ENCODE measurements around the gene LRRC72. TPM values are rescaled to one million over a fixed set of nuclear protein-coding genes. Genes with fewer than 3 reads are reported as not detected.

LRRC72 gene
- total RNA-seq, 8 experiments from 2014 or later, result not detected

- H3K27ac ChIP-seq, result no peak overlapping the region
- WGBS, 10 experiments, result 80 to 100% (median 94%) methylated on average over 1 to 5 of the region's 5 CpGs
- in situ Hi-C loops (cut with MboI; ENCODE audit: low pct_unique_long_range_greater_than_20kb in 2 of 9, low sequenced_read_pairs in 9 of 9, unreplicated experiment in 9 of 9), result loop anchor here in 8 of 9 experiments (10.0 to 25.0 kb wide), 8 partner anchors 101 to 501 kb away; partner anchors contain the start of gene SOSTDC1 (in 1 of the 8)
- no peak overlapping the region for H3K4me3 ChIP-seq
- no peak for ATAC-seq (replicated peaks in 6 of 8)
- H3K4me1 ChIP-seq (replicated peaks in 1 of 2), result no peaks in the 10 kb centered on the region
Measured at GRCh38 chr7:16563281-16564022, 36.8 kb downstream of the LRRC72 start.

GRCh38 chr7:16564023-16564380, 37.4 kb downstream of the LRRC72 start:
- Histone ChIP-seq H3K27ac (no peak overlapping the region), H3K4me3 (no peak overlapping the region), H3K4me1 (replicated peaks in 1 of 2) (no peaks in the 10 kb centered on the region)
- in situ Hi-C loops (cut with MboI; ENCODE audit: low pct_unique_long_range_greater_than_20kb in 2 of 9, low sequenced_read_pairs in 9 of 9, unreplicated experiment in 9 of 9), result loop anchor here in 8 of 9 experiments (10.0 to 25.0 kb wide), 8 partner anchors 102 to 502 kb away; partner anchors contain the start of gene SOSTDC1 (in 1 of the 8)
- ATAC-seq (replicated peaks in 6 of 8), result no peak
- WGBS, 10 experiments, result 74 to 100% (median 91%) methylated on average over 3 to 4 of the region's 4 CpGs

- peak in 5 of 8 experiments; percentile 35 to 64 (median 42) for ATAC-seq (replicated peaks in 6 of 8)
- no peaks in the 10 kb centered on the region for H3K4me1 ChIP-seq (replicated peaks in 1 of 2)
- in situ Hi-C loops (cut with MboI; ENCODE audit: low pct_unique_long_range_greater_than_20kb in 2 of 9, low sequenced_read_pairs in 9 of 9, unreplicated experiment in 9 of 9), result loop anchor here in 8 of 9 experiments (10.0 to 25.0 kb wide), 8 partner anchors 103 to 503 kb away; partner anchors contain the start of gene SOSTDC1 (in 1 of the 8)
Measured at GRCh38 chr7:16564909-16565426, 38.3 kb downstream of the LRRC72 start.

GRCh38 chr7:16571941-16572340, 45.3 kb downstream of the LRRC72 start:
- in situ Hi-C loops (cut with MboI; ENCODE audit: low pct_unique_long_range_greater_than_20kb in 2 of 9, low sequenced_read_pairs in 9 of 9, unreplicated experiment in 9 of 9), result loop anchor here in 6 of 9 experiments (25.0 kb wide), 5 partner anchors 110 to 510 kb away; partner anchors contain the start of gene SOSTDC1 (in 1 of the 6)
- no peak for ATAC-seq (replicated peaks in 6 of 8)
- H3K4me1 ChIP-seq (replicated peaks in 1 of 2), result no peaks in the 10 kb centered on the region
- 17 to 100% (median 82%) methylated on average over 1 to 4 of the region's 4 CpGs; no CpG with 5 or more reads in 5 of the 10 experiments for WGBS, 10 experiments
- no peak overlapping the region for H3K4me3 ChIP-seq
- H3K27ac ChIP-seq, result no peak overlapping the region

More at GRCh38 chr7:16564909-16565426, 38.3 kb downstream of the LRRC72 start:
- WGBS, 10 experiments, result 0 to 57% (median 32%) methylated on average over 3 to 13 of the region's 13 CpGs
- no peak overlapping the region for H3K4me3 ChIP-seq
- no peak overlapping the region for H3K27ac ChIP-seq

GRCh38 chr7:16579216-16579615, 52.6 kb downstream of the LRRC72 start:
- no peak overlapping the region for H3K27ac ChIP-seq
- 40 to 90% (median 83%) methylated on average over 1 to 8 of the region's 8 CpGs; no CpG with 5 or more reads in 1 of the 10 experiments for WGBS, 10 experiments
- ATAC-seq (replicated peaks in 6 of 8), result no peak
- H3K4me3 ChIP-seq, result no peak overlapping the region
- H3K4me1 ChIP-seq (replicated peaks in 1 of 2), result no peaks in the 10 kb centered on the region
- in situ Hi-C loops (cut with MboI; ENCODE audit: low pct_unique_long_range_greater_than_20kb in 2 of 9, low sequenced_read_pairs in 9 of 9, unreplicated experiment in 9 of 9), result no loop called here

GRCh38 chr7:16581286-16581685, 54.7 kb downstream of the LRRC72 start:
- ATAC-seq (replicated peaks in 6 of 8), result no peak
- H3K4me1 ChIP-seq (replicated peaks in 1 of 2), result no peaks in the 10 kb centered on the region
- 20 to 71% (median 51%) methylated on average over 1 of the region's 1 CpG; no CpG with 5 or more reads in 2 of the 10 experiments for WGBS, 10 experiments
- no peak overlapping the region for H3K27ac ChIP-seq
- no peak overlapping the region for H3K4me3 ChIP-seq
- in situ Hi-C loops (cut with MboI; ENCODE audit: low pct_unique_long_range_greater_than_20kb in 2 of 9, low sequenced_read_pairs in 9 of 9, unreplicated experiment in 9 of 9), result no loop called here

GRCh38 chr7:16583834-16584233, 57.2 kb downstream of the LRRC72 start:
- in situ Hi-C loops (cut with MboI; ENCODE audit: low pct_unique_long_range_greater_than_20kb in 2 of 9, low sequenced_read_pairs in 9 of 9, unreplicated experiment in 9 of 9), result no loop called here
- WGBS, 10 experiments, result 93% methylated on average over 3 of the region's 7 CpGs; no CpG with 5 or more reads in 9 of the 10 experiments
- Histone ChIP-seq H3K27ac (no peak overlapping the region), H3K4me1 (replicated peaks in 1 of 2) (no peaks in the 10 kb centered on the region), H3K4me3 (no peak overlapping the region)
- ATAC-seq (replicated peaks in 6 of 8), result no peak

GRCh38 chr7:16585540-16585939, 58.9 kb downstream of the LRRC72 start:
- in situ Hi-C loops (cut with MboI; ENCODE audit: low pct_unique_long_range_greater_than_20kb in 2 of 9, low sequenced_read_pairs in 9 of 9, unreplicated experiment in 9 of 9), result no loop called here
- Histone ChIP-seq H3K4me1 (replicated peaks in 1 of 2) (no peaks in the 10 kb centered on the region), H3K4me3 (no peak overlapping the region), H3K27ac (no peak overlapping the region)
- ATAC-seq (replicated peaks in 6 of 8), result no peak
- 50 to 94% (median 87%) methylated on average over 1 to 6 of the region's 17 CpGs; no CpG with 5 or more reads in 6 of the 10 experiments for WGBS, 10 experiments

GRCh38 chr7:16586081-16586874, 59.7 kb downstream of the LRRC72 start:
- in situ Hi-C loops (cut with MboI; ENCODE audit: low pct_unique_long_range_greater_than_20kb in 2 of 9, low sequenced_read_pairs in 9 of 9, unreplicated experiment in 9 of 9), result no loop called here
- H3K4me1 ChIP-seq (replicated peaks in 1 of 2), result no peaks in the 10 kb centered on the region
- WGBS, 10 experiments, result 83 to 97% (median 89%) methylated on average over 3 to 21 of the region's 42 CpGs; no CpG with 5 or more reads in 3 of the 10 experiments

GRCh38 chr7:16587129-16587528, 60.5 kb downstream of the LRRC72 start:
- ATAC-seq (replicated peaks in 6 of 8), result no peak
- WGBS, 10 experiments, result 42 to 100% (median 85%) methylated on average over 1 to 3 of the region's 3 CpGs; no CpG with 5 or more reads in 2 of the 10 experiments
- no peak overlapping the region for H3K4me3 ChIP-seq
- no peaks in the 10 kb centered on the region for H3K4me1 ChIP-seq (replicated peaks in 1 of 2)
- no peak overlapping the region for H3K27ac ChIP-seq
- in situ Hi-C loops (cut with MboI; ENCODE audit: low pct_unique_long_range_greater_than_20kb in 2 of 9, low sequenced_read_pairs in 9 of 9, unreplicated experiment in 9 of 9), result no loop called here

More at GRCh38 chr7:16586081-16586874, 59.7 kb downstream of the LRRC72 start:
- H3K27ac ChIP-seq, result no peak overlapping the region
- no peak for ATAC-seq (replicated peaks in 6 of 8)
- no peak overlapping the region for H3K4me3 ChIP-seq

GRCh38 chr7:16587790-16588189, 61.2 kb downstream of the LRRC72 start:
- no peaks in the 10 kb centered on the region for H3K4me1 ChIP-seq (replicated peaks in 1 of 2)
- WGBS, 10 experiments, result 40 to 96% (median 60%) methylated on average over 1 to 6 of the region's 6 CpGs; no CpG with 5 or more reads in 1 of the 10 experiments
- ATAC-seq (replicated peaks in 6 of 8), result peak in 1 of 8 experiments; percentile 72
- H3K27ac ChIP-seq, result no peak overlapping the region
- in situ Hi-C loops (cut with MboI; ENCODE audit: low pct_unique_long_range_greater_than_20kb in 2 of 9, low sequenced_read_pairs in 9 of 9, unreplicated experiment in 9 of 9), result no loop called here
- no peak overlapping the region for H3K4me3 ChIP-seq

GRCh38 chr7:16589881-16590280, 63.3 kb downstream of the LRRC72 start:
- WGBS, 10 experiments, result 33 to 100% (median 90%) methylated on average over 1 to 2 of the region's 2 CpGs; no CpG with 5 or more reads in 2 of the 10 experiments
- no peaks in the 10 kb centered on the region for H3K4me1 ChIP-seq (replicated peaks in 1 of 2)
- in situ Hi-C loops (cut with MboI; ENCODE audit: low pct_unique_long_range_greater_than_20kb in 2 of 9, low sequenced_read_pairs in 9 of 9, unreplicated experiment in 9 of 9), result no loop called here
- ATAC-seq (replicated peaks in 6 of 8), result no peak
- no peak overlapping the region for H3K27ac ChIP-seq
- H3K4me3 ChIP-seq, result no peak overlapping the region

- no peaks in the 10 kb centered on the region for H3K4me1 ChIP-seq (replicated peaks in 1 of 2)
- H3K27ac ChIP-seq, result no peak overlapping the region
- in situ Hi-C loops (cut with MboI; ENCODE audit: low pct_unique_long_range_greater_than_20kb in 2 of 9, low sequenced_read_pairs in 9 of 9, unreplicated experiment in 9 of 9), result no loop called here
- no peak for ATAC-seq (replicated peaks in 6 of 8)
- WGBS, 10 experiments, result 50 to 100% (median 80%) methylated on average over 1 of the region's 1 CpG; no CpG with 5 or more reads in 5 of the 10 experiments
- no peak overlapping the region for H3K4me3 ChIP-seq
Measured at GRCh38 chr7:16590424-16590823, 63.8 kb downstream of the LRRC72 start.

Data from motor neuron (in vitro differentiated cells).